ENCODE data around the gene ZNF19.

DNA sequence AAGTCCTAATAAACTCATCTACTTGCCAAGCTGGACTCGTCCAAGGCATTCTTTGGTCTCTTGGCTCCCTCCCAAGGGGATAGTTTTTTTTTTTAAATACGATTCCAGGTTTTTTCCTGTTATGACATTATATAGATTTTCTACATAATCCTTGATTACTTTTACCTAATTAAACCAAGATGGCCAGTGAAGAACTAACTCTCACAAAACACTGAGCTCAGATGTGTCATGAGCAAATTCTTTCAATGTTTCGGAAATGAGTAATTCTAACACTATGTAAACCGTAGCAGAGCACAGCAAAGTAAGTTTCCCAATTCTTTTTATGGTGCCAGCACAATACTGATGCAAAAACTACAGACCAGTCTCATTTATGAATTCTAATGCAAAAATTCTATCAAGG, 28.9 kb downstream of the ZNF19 start:
- TF ChIP-seq, protein P1, sequence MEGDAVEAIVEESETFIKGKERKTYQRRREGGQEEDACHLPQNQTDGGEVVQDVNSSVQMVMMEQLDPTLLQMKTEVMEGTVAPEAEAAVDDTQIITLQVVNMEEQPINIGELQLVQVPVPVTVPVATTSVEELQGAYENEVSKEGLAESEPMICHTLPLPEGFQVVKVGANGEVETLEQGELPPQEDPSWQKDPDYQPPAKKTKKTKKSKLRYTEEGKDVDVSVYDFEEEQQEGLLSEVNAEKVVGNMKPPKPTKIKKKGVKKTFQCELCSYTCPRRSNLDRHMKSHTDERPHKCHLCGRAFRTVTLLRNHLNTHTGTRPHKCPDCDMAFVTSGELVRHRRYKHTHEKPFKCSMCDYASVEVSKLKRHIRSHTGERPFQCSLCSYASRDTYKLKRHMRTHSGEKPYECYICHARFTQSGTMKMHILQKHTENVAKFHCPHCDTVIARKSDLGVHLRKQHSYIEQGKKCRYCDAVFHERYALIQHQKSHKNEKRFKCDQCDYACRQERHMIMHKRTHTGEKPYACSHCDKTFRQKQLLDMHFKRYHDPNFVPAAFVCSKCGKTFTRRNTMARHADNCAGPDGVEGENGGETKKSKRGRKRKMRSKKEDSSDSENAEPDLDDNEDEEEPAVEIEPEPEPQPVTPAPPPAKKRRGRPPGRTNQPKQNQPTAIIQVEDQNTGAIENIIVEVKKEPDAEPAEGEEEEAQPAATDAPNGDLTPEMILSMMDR (conservative IDR thresholded peaks at IDR 0.05 in 1 of 2, IDR thresholded peaks at IDR 0.05 in 1 of 2; ENCODE audit: extremely low read depth in 1 of 2, insufficient read depth in 1 of 2, low read depth in 1 of 2, low read length in 2 of 2): no peak
- no peak for TF ChIP-seq EZH2 (IDR thresholded peaks at IDR 0.05; ENCODE audit: borderline replicate concordance, low read length)

All from mammary epithelial cell (primary cell).